ENCODE data around the gene NAALADL2. TPM values are rescaled to one million over a fixed set of nuclear protein-coding genes. Genes with fewer than 3 reads are reported as not detected.

The NAALADL2 gene
- total and polyA plus RNA-seq, 2 of the 13 experiments (the other 11 are each of a cell fraction or from before 2014, with no cell fraction given): 0.08 TPM; not detected in 1

DNA sequence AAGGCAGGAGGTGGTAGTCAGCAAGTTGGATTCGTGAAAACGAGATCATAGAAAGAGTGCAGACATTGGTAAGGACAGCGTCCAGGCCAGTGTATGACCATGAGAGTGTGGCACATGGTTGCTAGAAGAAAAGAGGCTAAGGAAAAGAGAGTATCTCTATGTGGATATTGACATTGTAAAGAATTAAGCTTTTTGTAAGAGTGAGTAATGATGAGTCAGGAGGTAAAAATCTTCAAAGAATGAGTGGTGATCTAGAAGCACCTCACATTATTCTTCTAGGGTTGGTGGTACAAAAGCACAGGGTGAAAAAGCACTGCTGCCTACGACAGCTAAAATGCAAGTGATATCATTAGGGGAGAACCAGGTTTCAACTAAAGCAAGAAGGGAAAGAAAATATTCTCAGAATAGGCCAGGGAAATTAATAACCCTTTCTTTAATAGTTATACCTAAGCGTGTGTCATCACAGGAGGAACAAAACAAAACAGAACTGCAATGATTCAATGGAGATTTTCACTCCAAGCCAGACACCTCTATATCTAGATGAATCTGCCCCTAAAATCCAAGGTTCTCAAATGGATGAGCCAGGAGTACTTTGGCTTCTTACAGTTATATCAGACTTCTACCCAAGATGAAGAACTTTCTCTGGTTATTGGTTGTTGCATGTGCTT is 884.7 kb downstream of the NAALADL2 start (continued):
- TF ChIP-seq, protein P1, sequence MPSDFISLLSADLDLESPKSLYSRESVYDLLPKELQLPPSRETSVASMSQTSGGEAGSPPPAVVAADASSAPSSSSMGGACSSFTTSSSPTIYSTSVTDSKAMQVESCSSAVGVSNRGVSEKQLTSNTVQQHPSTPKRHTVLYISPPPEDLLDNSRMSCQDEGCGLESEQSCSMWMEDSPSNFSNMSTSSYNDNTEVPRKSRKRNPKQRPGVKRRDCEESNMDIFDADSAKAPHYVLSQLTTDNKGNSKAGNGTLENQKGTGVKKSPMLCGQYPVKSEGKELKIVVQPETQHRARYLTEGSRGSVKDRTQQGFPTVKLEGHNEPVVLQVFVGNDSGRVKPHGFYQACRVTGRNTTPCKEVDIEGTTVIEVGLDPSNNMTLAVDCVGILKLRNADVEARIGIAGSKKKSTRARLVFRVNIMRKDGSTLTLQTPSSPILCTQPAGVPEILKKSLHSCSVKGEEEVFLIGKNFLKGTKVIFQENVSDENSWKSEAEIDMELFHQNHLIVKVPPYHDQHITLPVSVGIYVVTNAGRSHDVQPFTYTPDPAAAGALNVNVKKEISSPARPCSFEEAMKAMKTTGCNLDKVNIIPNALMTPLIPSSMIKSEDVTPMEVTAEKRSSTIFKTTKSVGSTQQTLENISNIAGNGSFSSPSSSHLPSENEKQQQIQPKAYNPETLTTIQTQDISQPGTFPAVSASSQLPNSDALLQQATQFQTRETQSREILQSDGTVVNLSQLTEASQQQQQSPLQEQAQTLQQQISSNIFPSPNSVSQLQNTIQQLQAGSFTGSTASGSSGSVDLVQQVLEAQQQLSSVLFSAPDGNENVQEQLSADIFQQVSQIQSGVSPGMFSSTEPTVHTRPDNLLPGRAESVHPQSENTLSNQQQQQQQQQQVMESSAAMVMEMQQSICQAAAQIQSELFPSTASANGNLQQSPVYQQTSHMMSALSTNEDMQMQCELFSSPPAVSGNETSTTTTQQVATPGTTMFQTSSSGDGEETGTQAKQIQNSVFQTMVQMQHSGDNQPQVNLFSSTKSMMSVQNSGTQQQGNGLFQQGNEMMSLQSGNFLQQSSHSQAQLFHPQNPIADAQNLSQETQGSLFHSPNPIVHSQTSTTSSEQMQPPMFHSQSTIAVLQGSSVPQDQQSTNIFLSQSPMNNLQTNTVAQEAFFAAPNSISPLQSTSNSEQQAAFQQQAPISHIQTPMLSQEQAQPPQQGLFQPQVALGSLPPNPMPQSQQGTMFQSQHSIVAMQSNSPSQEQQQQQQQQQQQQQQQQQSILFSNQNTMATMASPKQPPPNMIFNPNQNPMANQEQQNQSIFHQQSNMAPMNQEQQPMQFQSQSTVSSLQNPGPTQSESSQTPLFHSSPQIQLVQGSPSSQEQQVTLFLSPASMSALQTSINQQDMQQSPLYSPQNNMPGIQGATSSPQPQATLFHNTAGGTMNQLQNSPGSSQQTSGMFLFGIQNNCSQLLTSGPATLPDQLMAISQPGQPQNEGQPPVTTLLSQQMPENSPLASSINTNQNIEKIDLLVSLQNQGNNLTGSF (CRISPR knock-in tag; IDR thresholded peaks at IDR 0.05): no peak
- TF ChIP-seq SP2 (CRISPR knock-in tag; IDR thresholded peaks at IDR 0.05): no peak

DNA sequence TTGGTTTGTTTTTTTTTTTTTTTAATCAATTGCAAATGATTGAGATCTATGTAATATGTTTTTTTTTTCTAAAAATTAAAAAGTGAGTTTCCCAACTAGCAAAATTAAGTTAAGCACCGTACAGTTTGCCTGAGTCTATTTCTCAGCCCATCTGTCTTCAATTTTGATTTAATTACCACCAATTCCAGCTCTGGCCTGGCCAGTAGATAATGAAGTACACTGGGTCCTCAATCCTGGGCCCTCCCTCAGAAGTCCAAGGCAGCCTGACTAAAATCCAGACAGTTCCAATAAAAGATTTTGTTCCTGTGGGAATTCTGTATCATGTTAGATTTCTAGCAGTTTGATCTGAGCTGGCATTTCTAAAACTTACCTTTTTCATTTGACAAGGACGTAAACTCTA is 887.2 kb downstream of the NAALADL2 start:
- Histone ChIP-seq H3K27ac (ENCODE audit: extremely low read length, insufficient read depth, low read length) (no peak overlapping the region), H3K36me3 (replicated peaks in 1 of 2; ENCODE audit: control insufficient read depth in 1 of 2, insufficient read depth in 2 of 2, low read length in 2 of 2) (no peaks in the 10 kb centered on the region), H3K4me1 (ENCODE audit: insufficient read depth, low read length) (no peaks in the 10 kb centered on the region), H3K9ac (ENCODE audit: insufficient read depth, low read depth, low read length) (no peak overlapping the region), H3K79me2 (ENCODE audit: insufficient read depth, low read length) (no peaks in the 10 kb centered on the region), H3K9me3 (ENCODE audit: low read length) (peaks cover 26% of the 10 kb centered on the region), H3K4me2 (ENCODE audit: low read depth, low read length) (no peak overlapping the region), H4K20me1 (ENCODE audit: insufficient read depth, low read length) (no peaks in the 10 kb centered on the region), H2AFZ (ENCODE audit: low read length) (no peak overlapping the region), H3K4me3 (replicated peaks in 1 of 3; ENCODE audit: insufficient read depth in 1 of 3, low read depth in 2 of 3, low read length in 3 of 3) (no peak overlapping the region), H3K27me3 (ENCODE audit: control insufficient read depth in 1 of 2, insufficient read depth in 2 of 2, low read length in 2 of 2) (no peaks in the 10 kb centered on the region)
- ATAC-seq (no peak), FAIRE-seq (no peak), DNase-seq (ENCODE audit: low spot score) (no peak)
- POLR2A ChIA-PET: no interaction called here
- CTCF ChIA-PET (ENCODE audit: low intra/inter-chr PET ratio, low total read pairs): no interaction called here
- 37% methylated on average over 2 of the region's 2 CpGs for WGBS (ENCODE audit: low lambda C conversion rate)
- intact Hi-C loops (cut with micrococcal nuclease; ENCODE audit: unreplicated experiment): no loop called here
- BruUV-seq (replicated peaks): no TSS peak
- in situ Hi-C loops (cut with HindIII; ENCODE audit: extremely low pct_ligation_motif_present, low pct_unique_long_range_greater_than_20kb): no loop called here
- TF ChIP-seq MEIS1 (CRISPR knock-in tag; IDR thresholded peaks at IDR 0.05; ENCODE audit: borderline replicate concordance) (no peak), ZNF446 (CRISPR knock-in tag; IDR thresholded peaks at IDR 0.05) (no peak), ZC3H4 (CRISPR knock-in tag; IDR thresholded peaks at IDR 0.05; ENCODE audit: borderline replicate concordance) (no peak), ZBTB7B (CRISPR knock-in tag; IDR thresholded peaks at IDR 0.05) (no peak), EZH2 (conservative IDR thresholded peaks at IDR 0.05; ENCODE audit: low read depth, low read length) (no peak), NFE2 (CRISPR knock-in tag; IDR thresholded peaks at IDR 0.05) (no peak), ZNF674 (CRISPR knock-in tag; IDR thresholded peaks at IDR 0.05; ENCODE audit: low read depth) (no peak), REPIN1 (CRISPR knock-in tag; IDR thresholded peaks at IDR 0.05; ENCODE audit: borderline replicate concordance, low read depth) (no peak), CCDC6 (CRISPR knock-in tag; IDR thresholded peaks at IDR 0.05) (no peak), PITX1 (CRISPR knock-in tag; IDR thresholded peaks at IDR 0.05) (no peak), CAMTA2 (CRISPR knock-in tag; IDR thresholded peaks at IDR 0.05; ENCODE audit: borderline replicate concordance) (no peak), SOX6 (IDR thresholded peaks at IDR 0.05) (no peak), SOX6 (CRISPR knock-in tag; IDR thresholded peaks at IDR 0.05) (no peak), PAX8 (CRISPR knock-in tag; IDR thresholded peaks at IDR 0.05; ENCODE audit: borderline replicate concordance) (no peak)
- TF ChIP-seq, protein P2, sequence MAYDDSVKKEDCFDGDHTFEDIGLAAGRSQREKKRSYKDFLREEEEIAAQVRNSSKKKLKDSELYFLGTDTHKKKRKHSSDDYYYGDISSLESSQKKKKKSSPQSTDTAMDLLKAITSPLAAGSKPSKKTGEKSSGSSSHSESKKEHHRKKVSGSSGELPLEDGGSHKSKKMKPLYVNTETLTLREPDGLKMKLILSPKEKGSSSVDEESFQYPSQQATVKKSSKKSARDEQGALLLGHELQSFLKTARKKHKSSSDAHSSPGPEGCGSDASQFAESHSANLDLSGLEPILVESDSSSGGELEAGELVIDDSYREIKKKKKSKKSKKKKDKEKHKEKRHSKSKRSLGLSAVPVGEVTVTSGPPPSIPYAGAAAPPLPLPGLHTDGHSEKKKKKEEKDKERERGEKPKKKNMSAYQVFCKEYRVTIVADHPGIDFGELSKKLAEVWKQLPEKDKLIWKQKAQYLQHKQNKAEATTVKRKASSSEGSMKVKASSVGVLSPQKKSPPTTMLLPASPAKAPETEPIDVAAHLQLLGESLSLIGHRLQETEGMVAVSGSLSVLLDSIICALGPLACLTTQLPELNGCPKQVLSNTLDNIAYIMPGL (CRISPR knock-in tag; IDR thresholded peaks at IDR 0.05; ENCODE audit: borderline replicate concordance in 1 of 2, low read depth in 1 of 2): no peak
